Loucy (cell line): Measurements from ENCODE around the gene GALNT3.

ENCODE experiments used
- CTCF ChIP-seq: fragments of 200-600 bp; sonication (generic); conservative IDR thresholded peaks from 2 replicates; pipeline ENCODE4 v1.5.1; 2014; ENCODE audit warnings: mild to moderate bottlenecking, antibody characterized with exemption, low read length
- EZH2phosphoT487 ChIP-seq: fragments of 200-600 bp; IDR thresholded peaks from 2 replicates; pipeline ENCODE4 v1.6.1; 2018; ENCODE audit warnings: antibody characterized with exemption, mild to moderate bottlenecking, moderate library complexity, borderline replicate concordance

GRCh38 chr2:165778653-165779451, 15.2 kb downstream of the GALNT3 start:
- TF ChIP-seq CTCF (peak; percentile 57), EZH2phosphoT487 (no peak)
